ENCODE measurements around the gene NRXN3.

Gene NRXN3

GRCh38 chr14:79166171-79166570 is 996.0 kb downstream of the NRXN3 start:
- in situ Hi-C loops (cut with MboI; ENCODE audit: low pct_unique_long_range_greater_than_20kb, low sequenced_read_pairs): no loop called here
- DNase-seq: no peak

GRCh38 chr14:79167957-79168356 is 997.8 kb downstream of the NRXN3 start:
- DNase-seq: no peak
- in situ Hi-C loops (cut with MboI; ENCODE audit: low pct_unique_long_range_greater_than_20kb, low sequenced_read_pairs): no loop called here

GRCh38 chr14:79175671-79176070 is 1005.5 kb downstream of the NRXN3 start:
- in situ Hi-C loops (cut with MboI; ENCODE audit: low pct_unique_long_range_greater_than_20kb, low sequenced_read_pairs): no loop called here
- no peak for DNase-seq

GRCh38 chr14:79177106-79177505 is 1006.9 kb downstream of the NRXN3 start:
- in situ Hi-C loops (cut with MboI; ENCODE audit: low pct_unique_long_range_greater_than_20kb, low sequenced_read_pairs): no loop called here

GRCh38 chr14:79178719-79179118 is 1008.5 kb downstream of the NRXN3 start:
- in situ Hi-C loops (cut with MboI; ENCODE audit: low pct_unique_long_range_greater_than_20kb, low sequenced_read_pairs): no loop called here

More at GRCh38 chr14:79177106-79177505, 1006.9 kb downstream of the NRXN3 start:
- no peak for DNase-seq

GRCh38 chr14:79179985-79180384 is 1009.8 kb downstream of the NRXN3 start:
- DNase-seq: no peak
- in situ Hi-C loops (cut with MboI; ENCODE audit: low pct_unique_long_range_greater_than_20kb, low sequenced_read_pairs): no loop called here

More at GRCh38 chr14:79178719-79179118, 1008.5 kb downstream of the NRXN3 start:
- no peak for DNase-seq

- DNase-seq: no peak
- in situ Hi-C loops (cut with MboI; ENCODE audit: low pct_unique_long_range_greater_than_20kb, low sequenced_read_pairs): no loop called here
Observed at GRCh38 chr14:79180656-79181055, 1010.5 kb downstream of the NRXN3 start.

GRCh38 chr14:79186523-79186922 is 1016.4 kb downstream of the NRXN3 start:
- in situ Hi-C loops (cut with MboI; ENCODE audit: low pct_unique_long_range_greater_than_20kb, low sequenced_read_pairs): no loop called here
- DNase-seq: no peak

- in situ Hi-C loops (cut with MboI; ENCODE audit: low pct_unique_long_range_greater_than_20kb, low sequenced_read_pairs): no loop called here
- DNase-seq: no peak
Observed at GRCh38 chr14:79193689-79194477, 1023.7 kb downstream of the NRXN3 start.

- DNase-seq: no peak
- in situ Hi-C loops (cut with MboI; ENCODE audit: low pct_unique_long_range_greater_than_20kb, low sequenced_read_pairs): no loop called here
Observed at GRCh38 chr14:79196216-79196615, 1026.0 kb downstream of the NRXN3 start.

- in situ Hi-C loops (cut with MboI; ENCODE audit: low pct_unique_long_range_greater_than_20kb, low sequenced_read_pairs): no loop called here
- no peak for DNase-seq
Observed at GRCh38 chr14:79197516-79197915, 1027.3 kb downstream of the NRXN3 start.

GRCh38 chr14:79199217-79199616 is 1029.0 kb downstream of the NRXN3 start:
- DNase-seq: no peak
- in situ Hi-C loops (cut with MboI; ENCODE audit: low pct_unique_long_range_greater_than_20kb, low sequenced_read_pairs): no loop called here

GRCh38 chr14:79201564-79202207 is 1031.5 kb downstream of the NRXN3 start:
- in situ Hi-C loops (cut with MboI; ENCODE audit: low pct_unique_long_range_greater_than_20kb, low sequenced_read_pairs): no loop called here
- no peak for DNase-seq

- no peak for DNase-seq
- in situ Hi-C loops (cut with MboI; ENCODE audit: low pct_unique_long_range_greater_than_20kb, low sequenced_read_pairs): no loop called here
Observed at GRCh38 chr14:79204591-79204990, 1034.4 kb downstream of the NRXN3 start.

- in situ Hi-C loops (cut with MboI; ENCODE audit: low pct_unique_long_range_greater_than_20kb, low sequenced_read_pairs): no loop called here
Observed at GRCh38 chr14:79209418-79209817, 1039.2 kb downstream of the NRXN3 start.

GRCh38 chr14:79225815-79226214 is 1055.6 kb downstream of the NRXN3 start:
- DNase-seq: no peak
- in situ Hi-C loops (cut with MboI; ENCODE audit: low pct_unique_long_range_greater_than_20kb, low sequenced_read_pairs): no loop called here

More at GRCh38 chr14:79209418-79209817, 1039.2 kb downstream of the NRXN3 start:
- DNase-seq: no peak

GRCh38 chr14:79229383-79229909 is 1059.3 kb downstream of the NRXN3 start:
- in situ Hi-C loops (cut with MboI; ENCODE audit: low pct_unique_long_range_greater_than_20kb, low sequenced_read_pairs): no loop called here
- no peak for DNase-seq

GRCh38 chr14:79242666-79243065 is 1072.5 kb downstream of the NRXN3 start:
- no peak for DNase-seq
- in situ Hi-C loops (cut with MboI; ENCODE audit: low pct_unique_long_range_greater_than_20kb, low sequenced_read_pairs): no loop called here

GRCh38 chr14:79246173-79246572 is 1076.0 kb downstream of the NRXN3 start:
- in situ Hi-C loops (cut with MboI; ENCODE audit: low pct_unique_long_range_greater_than_20kb, low sequenced_read_pairs): no loop called here
- DNase-seq: no peak

GRCh38 chr14:79248126-79248525 is 1078.0 kb downstream of the NRXN3 start:
- in situ Hi-C loops (cut with MboI; ENCODE audit: low pct_unique_long_range_greater_than_20kb, low sequenced_read_pairs): no loop called here
- DNase-seq: no peak
